Keratinocyte (primary cell): ENCODE results near the gene DIO1. TPM values are rescaled to one million over a fixed set of nuclear protein-coding genes. Genes with fewer than 3 reads are reported as not detected.

ENCODE experiments used
- DNase-seq: peaks from one replicate; pipeline ENCODE4 v3.0.0-alpha.2; 2011; ENCODE audit warnings: low read depth, missing footprints, low spot score
- FAIRE-seq: peaks from 2 replicates; lab custom pipeline; 2011; peaks lifted over from hg19 to GRCh38; lab: Jason Lieb, UNC
- H2AFZ ChIP-seq: 2 replicates; pipeline ENCODE4 v1.6.0; 2012; ENCODE audit warnings: low read length, control low read depth, inconsistent platforms; ENCODE audit not compliant: control insufficient read depth
- H3K27ac ChIP-seq: 2 replicates; pipeline ENCODE4 v1.5.1; 2011; ENCODE audit warnings: low read length; ENCODE audit not compliant: control insufficient read depth, insufficient read depth
- H3K27me3 ChIP-seq: 3 replicates; pipeline ENCODE4 v1.6.0; 2011; ENCODE audit warnings: low read length; ENCODE audit not compliant: control insufficient read depth, insufficient read depth; ENCODE audit errors: extremely low read depth
- H3K36me3 ChIP-seq, 2 experiments: 2 replicates in 1 of 2; 3 replicates in 1 of 2; pipeline ENCODE4 v1.5.1; 2011; ENCODE audit warnings: low read length in 2 of 2, mild to moderate bottlenecking in 1 of 2; ENCODE audit not compliant: control insufficient read depth in 2 of 2, insufficient read depth in 2 of 2; ENCODE audit errors: extremely low read depth in 1 of 2
- H3K4me1 ChIP-seq: 3 replicates; pipeline ENCODE4 v1.5.1; 2011; ENCODE audit warnings: low read length; ENCODE audit not compliant: control insufficient read depth, insufficient read depth; ENCODE audit errors: extremely low read depth
- H3K4me2 ChIP-seq: 3 replicates; pipeline ENCODE4 v1.6.0; 2011; ENCODE audit warnings: low read depth, low read length; ENCODE audit not compliant: control insufficient read depth, insufficient read depth; ENCODE audit errors: extremely low read depth
- H3K4me3 ChIP-seq, 3 experiments: fragments of 200-600 bp in 1 of 3; sonication (generic) in 1 of 3; 2 replicates in 2 of 3; 3 replicates in 1 of 3; pipeline ENCODE4 v1.5.1; 2011 to 2016; ENCODE audit warnings: low read length in 3 of 3, mild to moderate bottlenecking in 3 of 3, control low read depth in 2 of 3, inconsistent platforms in 1 of 3, low read depth in 1 of 3, mixed read lengths in 1 of 3, mixed run types in 1 of 3, moderate library complexity in 1 of 3; ENCODE audit not compliant: control insufficient read depth in 2 of 3, insufficient read depth in 2 of 3; ENCODE audit errors: extremely low read depth in 1 of 3
- H3K79me2 ChIP-seq: 2 replicates; pipeline ENCODE4 v1.6.0; 2012; ENCODE audit warnings: low read length; ENCODE audit not compliant: control insufficient read depth, insufficient read depth
- H3K9ac ChIP-seq: 3 replicates; pipeline ENCODE4 v1.6.0; 2011; ENCODE audit warnings: low read length; ENCODE audit not compliant: control insufficient read depth, insufficient read depth; ENCODE audit errors: extremely low read depth
- H3K9me1 ChIP-seq: 3 replicates; pipeline ENCODE4 v1.6.0; 2011; ENCODE audit warnings: low read length; ENCODE audit not compliant: control insufficient read depth, insufficient read depth; ENCODE audit errors: extremely low read depth
- H3K9me3 ChIP-seq: 2 replicates; pipeline ENCODE4 v1.5.1; 2012; ENCODE audit warnings: low read depth, low read length; ENCODE audit not compliant: control insufficient read depth
- H4K20me1 ChIP-seq: 3 replicates; pipeline ENCODE4 v1.6.0; 2011; ENCODE audit warnings: low read length; ENCODE audit not compliant: control insufficient read depth, insufficient read depth; ENCODE audit errors: extremely low read depth
- EZH2 ChIP-seq: IDR thresholded peaks from one replicate; pipeline ENCODE4 v1.6.1; 2012; ENCODE audit warnings: inconsistent platforms, mild to moderate bottlenecking, low read length, moderate library complexity
- dilution Hi-C: fragments of 300-500 bp; cut with MboI; formaldehyde crosslinking; loops from one replicate; pipeline ENCODE4 v1.7.0; 2020; ENCODE audit warnings: low sequenced_read_pairs; ENCODE audit not compliant: extremely low pct_ligation_motif_present
- polyA plus RNA-seq, 5 experiments: library from polyadenylated mRNA; depleted of rRNA in 3 of 5; stranded (reverse) in 3 of 5; stranded (forward) in 1 of 5; unstranded in 1 of 5; fragments of >200 nt; gene quantifications; 1 replicate in 1 of 5; 2 replicates in 3 of 5; 3 replicates in 1 of 5; pipeline versions ENCODE4 v1.2.1 to v1.2.3, GENCODE V29; 2011 to 2012; ENCODE audit warnings: missing spikeins in 2 of 5, low read depth in 1 of 5, low replicate concordance in 1 of 5
- TF ChIP-seq, protein P1 (sequence below), 3 experiments: IDR thresholded peaks in 1 of 3; conservative IDR thresholded peaks in 1 of 3; optimal IDR thresholded peaks in 1 of 3; 2 replicates in 2 of 3; 3 replicates in 1 of 3; pipeline versions ENCODE3 to v1.5.1; 2011; ENCODE audit warnings: low read length in 3 of 3, mild to moderate bottlenecking in 3 of 3, moderate library complexity in 2 of 3, control low read depth in 1 of 3, inconsistent platforms in 1 of 3; ENCODE audit not compliant: insufficient read depth in 2 of 3; ENCODE audit errors: extremely low read depth in 1 of 3

The DIO1 gene
- polyA plus RNA-seq, 1 donor (not counting 4 experiments of a cell fraction or from before 2014, with no cell fraction given): not detected

- Histone ChIP-seq H4K20me1 (no peaks in the 10 kb centered on the region), H3K4me2 (no peak overlapping the region), H3K9ac (no peak overlapping the region), H3K27me3 (no peaks in the 10 kb centered on the region), H2AFZ (no peak overlapping the region), H3K4me1 (no peaks in the 10 kb centered on the region), H3K4me3 (no peak overlapping the region), H3K9me1 (no peaks in the 10 kb centered on the region), H3K36me3 (peaks cover 15 to 20% of the 10 kb centered on the region in 2 experiments), H3K9me3 (no peaks in the 10 kb centered on the region), H3K27ac (no peak overlapping the region), H3K79me2 (no peaks in the 10 kb centered on the region)
- peak; percentile 17 for DNase-seq
- TF ChIP-seq, protein P1, sequence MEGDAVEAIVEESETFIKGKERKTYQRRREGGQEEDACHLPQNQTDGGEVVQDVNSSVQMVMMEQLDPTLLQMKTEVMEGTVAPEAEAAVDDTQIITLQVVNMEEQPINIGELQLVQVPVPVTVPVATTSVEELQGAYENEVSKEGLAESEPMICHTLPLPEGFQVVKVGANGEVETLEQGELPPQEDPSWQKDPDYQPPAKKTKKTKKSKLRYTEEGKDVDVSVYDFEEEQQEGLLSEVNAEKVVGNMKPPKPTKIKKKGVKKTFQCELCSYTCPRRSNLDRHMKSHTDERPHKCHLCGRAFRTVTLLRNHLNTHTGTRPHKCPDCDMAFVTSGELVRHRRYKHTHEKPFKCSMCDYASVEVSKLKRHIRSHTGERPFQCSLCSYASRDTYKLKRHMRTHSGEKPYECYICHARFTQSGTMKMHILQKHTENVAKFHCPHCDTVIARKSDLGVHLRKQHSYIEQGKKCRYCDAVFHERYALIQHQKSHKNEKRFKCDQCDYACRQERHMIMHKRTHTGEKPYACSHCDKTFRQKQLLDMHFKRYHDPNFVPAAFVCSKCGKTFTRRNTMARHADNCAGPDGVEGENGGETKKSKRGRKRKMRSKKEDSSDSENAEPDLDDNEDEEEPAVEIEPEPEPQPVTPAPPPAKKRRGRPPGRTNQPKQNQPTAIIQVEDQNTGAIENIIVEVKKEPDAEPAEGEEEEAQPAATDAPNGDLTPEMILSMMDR (optimal IDR thresholded peaks at IDR 0.05 in 1 of 3, IDR thresholded peaks at IDR 0.05 in 1 of 3, conservative IDR thresholded peaks at IDR 0.05 in 1 of 3; ENCODE audit: extremely low read depth in 1 of 3, insufficient read depth in 2 of 3, low read length in 3 of 3): peak; percentile 86 to 88 (median 87)
- TF ChIP-seq EZH2: no peak
- dilution Hi-C loops: no loop called here
- FAIRE-seq: peak; percentile 78
These were observed 33.0 kb upstream of the DIO1 start for GRCh38 chr1:53860967-53861411.

GRCh38 chr1:53862507-53862906 lies 31.5 kb upstream of the DIO1 start:
- no peak overlapping the region for H2AFZ ChIP-seq
- no peaks in the 10 kb centered on the region for H4K20me1 ChIP-seq
- no peak overlapping the region for H3K27ac ChIP-seq
- no peak overlapping the region for H3K4me2 ChIP-seq
- H3K9me3 ChIP-seq: no peaks in the 10 kb centered on the region
- H3K27me3 ChIP-seq: no peaks in the 10 kb centered on the region
- dilution Hi-C loops: no loop called here
- H3K36me3 ChIP-seq: peaks cover 12 to 15% of the 10 kb centered on the region in 2 experiments
- no peaks in the 10 kb centered on the region for H3K4me1 ChIP-seq
- H3K79me2 ChIP-seq: no peaks in the 10 kb centered on the region
- FAIRE-seq: no peak
- DNase-seq: no peak
- no peaks in the 10 kb centered on the region for H3K9me1 ChIP-seq
- no peak for TF ChIP-seq EZH2
- TF ChIP-seq, protein P1 (optimal IDR thresholded peaks at IDR 0.05 in 1 of 3, IDR thresholded peaks at IDR 0.05 in 1 of 3, conservative IDR thresholded peaks at IDR 0.05 in 1 of 3; ENCODE audit: extremely low read depth in 1 of 3, insufficient read depth in 2 of 3, low read length in 3 of 3): no peak
- H3K4me3 ChIP-seq: no peak overlapping the region
- no peak overlapping the region for H3K9ac ChIP-seq
